Heart left ventricle (tissue), 13 donors: Measurements from ENCODE around the gene CTRB1.

Experiments
- POLR2A ChIP-seq, 2 donors: fragments of 450-650 bp; IDR thresholded peaks; one replicate each; pipeline ENCODE4 v1.6.1; 2017; ENCODE audit warnings: antibody characterized with exemption in 2 of 2, mild to moderate bottlenecking in 2 of 2, moderate library complexity in 2 of 2
- TF ChIP-seq, protein P1 (sequence below), 12 donors: fragments of 200-600 bp; sonication (generic) in 4 of 12; IDR thresholded peaks; one replicate each; pipeline versions ENCODE4 v1.5.0 to v1.8.0; 2018 to 2022; ENCODE audit warnings: antibody characterized with exemption in 12 of 12, mild to moderate bottlenecking in 5 of 12
- donor health status: ischemic (EF 13 %, LVEDD 7.1; RV severe dilation, severe dysfunction).
- donor health status: DM: no; HTN: yes; CAD: no.
- donor health status: DM: no; HTN: no; CAD: no.
- donor health status: ischemic (EF 25% LVEDD 6.9; RV normal size, moderate dysfunction).
- donor health status: ischemic (EF 25% LVEDD 5.7; RV mildly dilated, moderate dysfunction).
- donor health status: ischemic (EF 35%, LVEDD 5.7; RV mildly dilated, moderate dysfunction).
- donor health status: nonischemic (EF 11% LVEDD 7.7; RV severe dilation, severe dysfunction).
- donor health status: DM: yes; HTN: yes; CAD: no.
- donor health status: PGD.
- donor health status: ischemic (EF 29% LVEDD 5.4; RV normal size, mild dysfunction).
- donor health status: nonischemic (EF 23%, LVEDD 6.1; RV moderate dilation, normal function).

DNA sequence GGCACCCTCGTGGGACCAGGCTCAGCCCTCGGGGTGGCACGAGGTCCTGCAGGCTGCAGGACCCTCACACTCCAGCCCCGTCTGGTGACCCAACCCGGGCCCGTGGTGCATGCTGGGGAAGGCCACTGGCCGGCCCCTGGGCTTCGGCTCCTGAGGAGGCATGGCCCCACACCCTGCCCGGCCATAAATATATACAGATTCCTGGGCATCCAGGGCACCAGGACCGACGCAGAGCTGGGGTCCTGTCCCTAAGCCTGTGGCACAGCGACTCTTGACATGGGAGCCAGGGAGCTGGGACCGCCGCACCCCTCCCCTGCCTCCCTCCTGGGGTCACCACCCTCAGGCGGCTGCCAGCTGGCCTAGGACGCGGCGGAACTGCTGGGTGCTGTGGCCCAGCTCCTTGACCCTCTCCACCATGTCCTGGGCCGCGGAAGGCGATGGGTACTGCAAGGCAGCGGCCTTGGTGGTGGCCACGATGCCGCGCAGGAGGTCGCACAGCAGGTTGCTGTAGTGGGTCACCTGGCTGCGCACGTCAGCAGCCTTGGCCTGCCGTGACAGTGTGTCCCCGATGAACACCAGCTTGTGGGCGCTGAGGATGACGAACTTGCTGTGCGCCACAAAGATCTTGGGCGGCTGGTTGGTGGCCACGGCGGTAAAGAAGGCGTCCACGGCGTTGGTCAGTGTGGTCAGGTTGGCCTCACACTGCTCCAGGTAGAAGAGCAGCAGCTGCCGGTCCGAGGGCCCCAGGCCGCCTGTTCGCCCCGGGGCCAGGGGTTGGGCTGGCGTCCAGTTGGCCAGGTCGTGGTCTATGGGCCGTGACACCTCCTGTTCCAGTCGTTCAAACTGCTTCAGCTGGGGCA, 10.6 kb downstream of the CTRB1 start:
- TF ChIP-seq, protein P1, sequence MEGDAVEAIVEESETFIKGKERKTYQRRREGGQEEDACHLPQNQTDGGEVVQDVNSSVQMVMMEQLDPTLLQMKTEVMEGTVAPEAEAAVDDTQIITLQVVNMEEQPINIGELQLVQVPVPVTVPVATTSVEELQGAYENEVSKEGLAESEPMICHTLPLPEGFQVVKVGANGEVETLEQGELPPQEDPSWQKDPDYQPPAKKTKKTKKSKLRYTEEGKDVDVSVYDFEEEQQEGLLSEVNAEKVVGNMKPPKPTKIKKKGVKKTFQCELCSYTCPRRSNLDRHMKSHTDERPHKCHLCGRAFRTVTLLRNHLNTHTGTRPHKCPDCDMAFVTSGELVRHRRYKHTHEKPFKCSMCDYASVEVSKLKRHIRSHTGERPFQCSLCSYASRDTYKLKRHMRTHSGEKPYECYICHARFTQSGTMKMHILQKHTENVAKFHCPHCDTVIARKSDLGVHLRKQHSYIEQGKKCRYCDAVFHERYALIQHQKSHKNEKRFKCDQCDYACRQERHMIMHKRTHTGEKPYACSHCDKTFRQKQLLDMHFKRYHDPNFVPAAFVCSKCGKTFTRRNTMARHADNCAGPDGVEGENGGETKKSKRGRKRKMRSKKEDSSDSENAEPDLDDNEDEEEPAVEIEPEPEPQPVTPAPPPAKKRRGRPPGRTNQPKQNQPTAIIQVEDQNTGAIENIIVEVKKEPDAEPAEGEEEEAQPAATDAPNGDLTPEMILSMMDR (IDR thresholded peaks at IDR 0.05): no peak
- TF ChIP-seq POLR2A (IDR thresholded peaks at IDR 0.05): no peak
